Measurements from ENCODE around the gene GALNT15.

GALNT15 gene

GRCh38 chr3:16214366-16214765, 39.9 kb downstream of the GALNT15 start:
- no peak for TF ChIP-seq CTCF (conservative IDR thresholded peaks at IDR 0.05)
- TF ChIP-seq ZFX (IDR thresholded peaks at IDR 0.05) = no peak
- H3K27ac ChIP-seq = no peak overlapping the region

- TF ChIP-seq CTCF (conservative IDR thresholded peaks at IDR 0.05) (no peak), ZFX (IDR thresholded peaks at IDR 0.05) (no peak)
- H3K27ac ChIP-seq = no peak overlapping the region
Observed at GRCh38 chr3:16216373-16216935, 42.0 kb downstream of the GALNT15 start.

- no peak overlapping the region for H3K27ac ChIP-seq
- TF ChIP-seq CTCF (conservative IDR thresholded peaks at IDR 0.05) (no peak), ZFX (IDR thresholded peaks at IDR 0.05) (no peak)
Observed at GRCh38 chr3:16219777-16220176, 45.3 kb downstream of the GALNT15 start.

- TF ChIP-seq ZFX (IDR thresholded peaks at IDR 0.05) (no peak), CTCF (conservative IDR thresholded peaks at IDR 0.05) (no peak)
- H3K27ac ChIP-seq = no peak overlapping the region
Observed at GRCh38 chr3:16221990-16222389, 47.5 kb downstream of the GALNT15 start.

GRCh38 chr3:16222547-16222946, 48.1 kb downstream of the GALNT15 start:
- no peak overlapping the region for H3K27ac ChIP-seq
- TF ChIP-seq CTCF (conservative IDR thresholded peaks at IDR 0.05) (no peak), ZFX (IDR thresholded peaks at IDR 0.05) (no peak)

GRCh38 chr3:16224325-16224724, 49.8 kb downstream of the GALNT15 start:
- H3K27ac ChIP-seq = no peak overlapping the region
- TF ChIP-seq ZFX (IDR thresholded peaks at IDR 0.05) (no peak), CTCF (conservative IDR thresholded peaks at IDR 0.05) (no peak)

GRCh38 chr3:16227566-16227965, 53.1 kb downstream of the GALNT15 start:
- TF ChIP-seq ZFX (IDR thresholded peaks at IDR 0.05) = no peak
- no peak for TF ChIP-seq CTCF (conservative IDR thresholded peaks at IDR 0.05)
- no peak overlapping the region for H3K27ac ChIP-seq
